Suprapubic skin (tissue), 4 donors: ENCODE results near the gene CLEC1A.

Experiments used
- CTCF ChIP-seq, 2 donors: fragments of 200-600 bp in 1 of 2; fragments of 450-650 bp in 1 of 2; sonication (generic) in 1 of 2; IDR thresholded peaks; one replicate each; pipeline ENCODE4 v1.5.1; 2016 to 2019; ENCODE audit warnings: antibody characterized with exemption in 2 of 2, mild to moderate bottlenecking in 1 of 2, moderate library complexity in 1 of 2
- POLR2A ChIP-seq, 2 donors: fragments of 450-650 bp; IDR thresholded peaks; one replicate each; pipeline ENCODE4 v1.6.1; 2017; ENCODE audit warnings: antibody characterized with exemption in 2 of 2, mild to moderate bottlenecking in 2 of 2, moderate library complexity in 2 of 2
- POLR2AphosphoS5 ChIP-seq, 3 donors: sonication (generic); formaldehyde crosslinking; IDR thresholded peaks; one replicate each; pipeline ENCODE4 v1.6.1; 2017; ENCODE audit warnings: antibody characterized with exemption in 3 of 3

GRCh38 chr12:10102322-10102721 is 3.5 kb upstream of the CLEC1A start:
- no peak for TF ChIP-seq CTCF (IDR thresholded peaks at IDR 0.05)
- no peak for TF ChIP-seq POLR2AphosphoS5 (IDR thresholded peaks at IDR 0.05)
- no peak for TF ChIP-seq POLR2A (IDR thresholded peaks at IDR 0.05)
